AG08395 (cell line): Measurements from ENCODE around the gene REV3L.
"Not testable (repeated sequence)": the region's sequence is repeated elsewhere in the genome, so short reads cannot be mapped to it uniquely, and the experiment has no call there.

Experiments
- DNase-seq: peaks from one replicate; pipeline ENCODE4 v3.0.0; 2012; ENCODE audit warnings: mixed read lengths, low spot score

REV3L gene

GRCh38 chr6:111300938-111301800 lies 181.8 kb downstream of the REV3L start:
- DNase-seq: not testable (repeated sequence)

DNA sequence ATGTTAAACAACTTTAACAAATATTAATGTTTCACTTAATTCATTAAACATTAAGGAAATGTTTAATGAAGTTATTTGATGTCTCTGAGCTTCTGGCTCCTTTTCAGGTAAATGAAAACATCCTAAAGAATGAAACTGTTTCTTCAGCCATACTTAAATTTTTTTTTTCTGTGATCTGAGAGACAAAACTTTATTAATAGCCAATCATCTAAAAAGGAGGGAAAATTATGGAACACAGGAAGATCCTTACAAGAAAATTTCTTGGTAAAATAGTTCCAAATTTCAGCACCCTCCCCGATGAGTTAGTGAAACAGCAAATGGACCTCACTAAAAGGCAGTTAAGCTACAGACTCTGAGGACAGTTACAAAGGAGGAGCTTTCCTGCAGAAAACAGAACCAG lies 185.2 kb downstream of the REV3L start:
- no peak for DNase-seq

GRCh38 chr6:111294374-111294967 lies 188.5 kb downstream of the REV3L start:
- no peak for DNase-seq

DNA sequence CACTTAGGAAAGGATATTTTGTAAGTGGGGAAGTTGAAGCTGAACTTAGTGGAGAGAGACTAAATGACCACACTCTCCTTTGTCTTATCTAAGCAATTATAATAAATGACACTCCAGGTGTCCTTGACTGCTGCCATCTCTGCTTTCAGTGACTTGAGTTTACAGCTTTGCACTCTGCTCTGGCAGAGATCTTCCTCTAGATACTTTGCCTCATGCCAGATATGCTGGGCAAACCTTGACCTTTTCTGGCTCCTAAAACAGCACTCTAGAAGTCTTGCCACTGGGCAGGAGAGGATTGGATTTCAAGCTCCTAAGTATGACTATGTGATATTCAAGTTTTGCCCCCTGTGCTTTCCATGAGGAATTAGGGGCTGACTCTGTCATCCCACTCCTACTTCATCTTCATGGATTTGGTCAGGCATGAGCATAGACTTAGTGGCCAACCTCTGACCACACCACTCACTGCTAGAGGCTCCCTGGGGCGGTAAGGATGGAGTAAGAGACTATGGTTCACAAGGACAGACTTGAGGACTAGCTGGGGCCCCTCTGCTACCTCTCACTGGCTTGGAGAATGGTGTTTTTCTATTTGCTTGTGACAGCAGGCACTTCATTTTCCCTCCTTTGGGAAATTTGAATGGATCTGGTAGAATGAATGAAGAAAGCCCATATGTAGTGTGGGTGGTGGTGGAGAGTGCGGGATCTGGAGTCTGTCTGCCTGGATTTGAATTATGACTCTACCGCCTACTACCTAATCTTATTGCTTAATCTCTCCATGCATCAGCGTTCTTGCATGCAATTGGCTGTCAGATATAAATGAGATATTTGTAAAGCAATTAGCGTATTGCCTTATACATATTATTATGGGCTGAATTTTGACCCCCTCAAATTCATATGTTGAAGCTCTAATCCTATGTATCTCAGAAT lies 191.4 kb downstream of the REV3L start:
- DNase-seq: no peak

DNA sequence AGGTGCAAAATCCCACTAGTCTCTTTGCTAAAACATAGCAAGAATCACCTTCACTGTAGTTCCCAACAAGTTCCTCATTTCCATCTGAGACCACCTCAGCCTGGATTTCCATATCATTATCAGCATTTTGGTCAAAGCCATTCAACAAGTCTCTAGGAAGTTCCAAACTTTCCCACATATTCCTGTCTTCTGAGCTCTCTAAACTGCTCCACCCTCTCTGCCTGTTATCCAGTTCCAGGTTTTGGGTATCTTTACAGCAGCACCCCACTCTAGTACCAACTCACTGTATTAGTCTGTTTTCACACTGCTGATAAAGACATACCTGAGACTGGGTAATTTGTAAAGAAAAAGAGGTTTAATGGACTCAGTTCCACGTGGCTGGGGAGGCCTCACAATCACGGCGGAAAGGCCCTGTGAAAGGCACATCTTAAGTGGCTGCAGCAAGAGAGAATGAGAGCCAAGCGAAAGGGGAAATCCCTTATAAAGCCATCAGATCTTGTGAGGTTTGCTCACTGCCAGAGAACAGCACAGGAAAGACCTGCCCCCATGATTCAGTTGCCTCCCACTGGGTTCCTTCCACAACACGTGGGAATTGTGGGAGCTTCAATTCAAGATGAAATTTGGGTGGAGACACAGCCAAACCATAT lies 192.2 kb downstream of the REV3L start:
- not testable (repeated sequence) for DNase-seq

DNA sequence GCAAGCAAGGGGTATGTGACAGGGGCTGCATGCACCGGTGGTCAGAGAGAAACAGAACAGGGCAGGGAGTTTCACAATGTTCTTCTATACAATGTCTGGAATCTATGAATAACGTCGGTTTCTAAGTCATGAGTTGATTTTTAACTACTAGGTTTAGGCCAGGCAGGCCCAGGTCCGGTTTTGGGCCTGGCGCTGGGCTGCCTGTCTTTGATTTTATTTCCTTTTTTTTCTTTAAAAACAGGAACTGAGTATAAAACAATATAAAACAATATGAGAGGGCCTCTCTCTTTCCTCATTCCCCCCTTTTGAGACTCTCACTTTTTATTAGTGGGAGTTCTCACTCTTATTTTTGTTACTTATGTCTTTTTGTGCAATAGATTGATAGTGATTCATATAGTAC lies 198.7 kb downstream of the REV3L start:
- not testable (repeated sequence) for DNase-seq

GRCh38 chr6:111283707-111284106 lies 199.3 kb downstream of the REV3L start:
- DNase-seq: no peak

- no peak for DNase-seq
These were observed 200.5 kb downstream of the REV3L start for GRCh38 chr6:111282515-111282914.

- DNase-seq: no peak
These were observed 202.5 kb downstream of the REV3L start for GRCh38 chr6:111280445-111280955.

GRCh38 chr6:111278731-111279130 lies 204.3 kb downstream of the REV3L start:
- DNase-seq: no peak

GRCh38 chr6:111277819-111278218 lies 205.2 kb downstream of the REV3L start:
- DNase-seq: no peak

DNA sequence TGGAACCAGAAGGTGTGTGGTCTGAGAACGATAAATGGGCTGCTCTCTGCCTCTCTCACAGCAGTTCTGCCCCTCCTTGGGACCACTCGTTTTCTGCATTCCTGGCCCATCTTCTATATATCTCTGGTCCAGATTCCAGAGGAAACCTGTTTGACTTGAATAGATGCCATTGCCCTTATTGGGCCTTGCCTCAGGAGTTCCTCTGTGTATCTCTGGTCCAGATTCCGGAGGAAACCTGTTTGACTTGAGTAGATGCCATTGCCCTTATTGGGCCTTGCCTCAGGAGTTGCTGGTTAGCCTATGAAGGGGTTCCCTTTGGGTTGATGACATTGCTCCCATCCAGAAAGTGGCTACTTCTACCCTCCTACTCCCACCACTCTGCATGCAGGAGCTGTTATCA lies 206.3 kb downstream of the REV3L start:
- DNase-seq: no peak

- DNase-seq: no peak
These were observed 206.7 kb downstream of the REV3L start for GRCh38 chr6:111276335-111276734.

DNA sequence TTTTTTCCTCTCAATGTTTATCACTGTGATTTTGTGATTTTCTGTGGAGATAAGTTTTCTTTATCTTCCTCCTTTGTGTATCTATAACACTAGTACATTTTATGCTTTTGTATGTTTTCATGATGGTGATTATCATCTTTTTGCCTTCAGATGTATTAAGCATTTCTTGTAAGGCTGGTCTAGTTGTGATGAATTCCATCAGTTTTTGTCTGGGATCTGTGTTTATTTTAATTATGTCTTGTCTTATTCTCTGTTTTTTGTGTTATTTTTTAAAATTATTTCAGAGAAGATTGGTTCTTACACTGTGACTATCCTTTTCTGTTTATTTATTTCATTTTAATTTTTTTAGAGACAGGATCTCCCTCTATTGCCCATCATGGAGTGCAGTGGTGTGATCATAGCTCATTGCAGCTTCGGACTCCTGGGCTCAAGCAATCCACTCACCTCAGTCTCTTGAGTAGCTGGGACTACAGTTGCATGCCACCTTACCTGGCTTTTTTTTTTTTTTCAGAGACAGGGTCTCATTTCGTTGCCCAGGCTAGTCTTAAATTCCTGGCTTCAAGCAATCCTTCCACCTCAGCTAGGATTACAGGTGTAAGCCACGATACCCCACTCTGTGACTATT lies 208.3 kb downstream of the REV3L start:
- DNase-seq: no peak

GRCh38 chr6:111270121-111270520 lies 212.9 kb downstream of the REV3L start:
- DNase-seq: no peak

- no peak for DNase-seq
These were observed 213.5 kb downstream of the REV3L start for GRCh38 chr6:111269401-111269970.

DNA sequence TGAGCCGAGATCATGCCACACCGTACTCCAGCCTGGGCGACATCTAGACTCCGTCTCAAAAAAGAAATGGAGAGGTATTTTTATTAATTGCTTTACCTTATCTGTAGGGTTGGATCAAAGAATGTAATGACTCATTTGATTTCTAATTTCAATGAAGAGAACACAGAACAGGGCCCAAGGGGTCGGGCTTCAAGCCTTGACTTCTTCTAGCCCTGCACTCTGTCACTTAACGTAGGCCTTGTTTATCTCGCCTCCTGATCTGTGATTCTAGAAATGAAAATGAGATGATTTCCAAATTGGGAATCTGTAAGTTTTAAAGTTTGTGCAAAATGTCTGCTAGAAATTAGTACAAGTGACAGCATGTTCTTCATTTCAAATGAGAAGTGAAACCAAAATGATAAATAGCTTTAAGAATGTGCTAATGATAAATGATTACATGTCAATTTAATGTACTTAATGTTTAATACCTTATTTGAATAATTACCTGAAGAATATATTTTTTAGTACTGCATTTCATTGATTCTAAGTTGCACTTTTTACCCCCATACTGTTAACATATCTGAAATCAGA lies 215.2 kb downstream of the REV3L start:
- DNase-seq: no peak

- DNase-seq: no peak
These were observed 216.7 kb downstream of the REV3L start for GRCh38 chr6:111266276-111266675.

DNA sequence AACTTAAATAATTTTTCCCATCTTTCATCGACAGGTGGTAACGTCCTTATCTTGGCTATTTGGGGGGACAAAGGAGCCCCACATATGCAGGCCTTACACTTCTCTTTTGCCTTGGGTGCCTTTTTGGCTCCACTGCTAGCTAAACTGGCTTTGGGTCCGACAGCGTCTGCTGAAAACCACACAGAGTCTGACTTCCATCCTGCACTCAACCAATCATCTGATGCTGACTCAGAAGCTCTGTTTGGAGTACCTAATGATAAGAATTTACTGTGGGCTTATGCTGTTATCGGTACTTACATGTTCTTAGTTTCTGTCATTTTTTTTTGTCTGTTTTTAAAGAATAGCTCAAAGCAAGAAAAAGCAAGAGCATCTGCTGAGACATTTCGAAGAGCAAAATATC lies 217.2 kb downstream of the REV3L start:
- no peak for DNase-seq

GRCh38 chr6:111263837-111264236 lies 219.2 kb downstream of the REV3L start:
- peak; percentile 83 for DNase-seq
